ENCODE measurements around the gene TTC27.

The TTC27 gene

DNA sequence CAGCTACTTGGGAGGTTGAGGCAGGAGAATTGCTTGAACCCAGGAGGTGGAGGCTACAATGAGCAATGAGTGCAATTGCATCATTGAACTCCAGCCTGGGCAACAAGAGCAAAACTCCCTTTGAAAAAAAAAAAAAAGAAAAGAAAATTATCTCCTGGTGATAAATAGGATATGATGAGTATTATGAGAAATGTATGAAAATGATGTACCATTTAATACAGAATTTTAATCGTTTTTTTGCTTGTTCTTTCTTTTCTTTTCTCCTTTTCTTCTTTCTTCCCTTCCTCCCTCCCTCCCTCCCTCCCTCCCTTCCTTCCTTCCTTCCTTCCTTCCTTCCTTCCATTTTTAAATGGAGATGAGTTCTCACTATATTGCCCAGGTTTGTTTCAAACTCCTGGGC, 40.4 kb downstream of the TTC27 start:
- no peak overlapping the region for H3K27ac ChIP-seq
- TF ChIP-seq, protein P1, sequence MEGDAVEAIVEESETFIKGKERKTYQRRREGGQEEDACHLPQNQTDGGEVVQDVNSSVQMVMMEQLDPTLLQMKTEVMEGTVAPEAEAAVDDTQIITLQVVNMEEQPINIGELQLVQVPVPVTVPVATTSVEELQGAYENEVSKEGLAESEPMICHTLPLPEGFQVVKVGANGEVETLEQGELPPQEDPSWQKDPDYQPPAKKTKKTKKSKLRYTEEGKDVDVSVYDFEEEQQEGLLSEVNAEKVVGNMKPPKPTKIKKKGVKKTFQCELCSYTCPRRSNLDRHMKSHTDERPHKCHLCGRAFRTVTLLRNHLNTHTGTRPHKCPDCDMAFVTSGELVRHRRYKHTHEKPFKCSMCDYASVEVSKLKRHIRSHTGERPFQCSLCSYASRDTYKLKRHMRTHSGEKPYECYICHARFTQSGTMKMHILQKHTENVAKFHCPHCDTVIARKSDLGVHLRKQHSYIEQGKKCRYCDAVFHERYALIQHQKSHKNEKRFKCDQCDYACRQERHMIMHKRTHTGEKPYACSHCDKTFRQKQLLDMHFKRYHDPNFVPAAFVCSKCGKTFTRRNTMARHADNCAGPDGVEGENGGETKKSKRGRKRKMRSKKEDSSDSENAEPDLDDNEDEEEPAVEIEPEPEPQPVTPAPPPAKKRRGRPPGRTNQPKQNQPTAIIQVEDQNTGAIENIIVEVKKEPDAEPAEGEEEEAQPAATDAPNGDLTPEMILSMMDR (IDR thresholded peaks at IDR 0.05), result no peak
- TF ChIP-seq ZFX (IDR thresholded peaks at IDR 0.05; ENCODE audit: borderline replicate concordance), result no peak

DNA sequence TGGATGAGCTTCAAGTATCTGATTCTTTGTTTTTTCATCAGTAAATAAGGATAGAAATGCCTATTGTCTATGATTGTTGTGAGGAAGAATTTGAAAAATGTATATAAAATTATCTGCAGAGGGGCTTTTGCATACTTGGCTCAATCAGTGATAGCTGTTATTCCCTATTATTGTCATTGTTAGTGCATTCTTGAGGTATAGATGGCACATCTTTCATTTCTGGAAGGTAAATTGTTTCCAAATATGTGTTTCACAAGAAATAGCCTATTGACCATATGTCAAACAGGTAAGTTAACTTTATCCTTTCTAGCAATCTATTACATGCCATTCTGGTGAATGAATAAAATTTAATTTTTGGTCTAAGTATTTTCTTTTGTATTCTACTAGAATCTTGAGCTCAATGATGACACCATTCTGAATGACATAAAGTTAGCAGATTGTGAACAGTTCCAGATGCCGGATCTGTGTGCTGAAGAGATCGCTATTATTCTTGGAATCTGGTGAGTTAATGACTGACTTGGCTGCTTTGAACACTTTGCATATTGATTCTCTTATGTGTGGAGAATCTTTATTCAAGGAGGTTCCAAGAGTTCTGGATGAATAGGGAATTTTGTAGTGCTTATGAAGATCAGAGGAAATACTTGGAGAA, 44.2 kb downstream of the TTC27 start:
- no peak overlapping the region for H3K27ac ChIP-seq
- TF ChIP-seq, protein P1 (IDR thresholded peaks at IDR 0.05), result no peak
- no peak for TF ChIP-seq ZFX (IDR thresholded peaks at IDR 0.05; ENCODE audit: borderline replicate concordance)

DNA sequence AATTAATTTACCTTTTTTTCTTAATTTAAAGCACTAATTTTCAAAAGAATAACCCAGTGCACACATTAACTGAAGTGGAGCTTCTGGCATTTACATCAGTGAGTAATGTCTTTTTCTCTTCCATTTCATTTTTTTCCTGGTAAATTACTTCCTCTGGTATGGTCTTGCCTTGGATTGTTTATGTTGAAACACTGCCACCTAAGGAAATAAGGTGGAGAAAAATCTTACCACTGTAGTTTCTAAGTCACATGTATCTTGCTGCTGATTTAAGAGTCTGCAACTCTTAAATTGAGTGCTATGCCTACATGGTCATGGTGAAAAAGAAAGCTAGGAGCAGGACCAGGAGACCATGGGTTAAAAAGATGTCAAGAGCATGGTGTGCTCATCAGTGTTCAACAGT, 51.0 kb downstream of the TTC27 start:
- TF ChIP-seq ZFX (IDR thresholded peaks at IDR 0.05; ENCODE audit: borderline replicate concordance), result no peak
- TF ChIP-seq, protein P1 (IDR thresholded peaks at IDR 0.05), result no peak
- H3K27ac ChIP-seq, result no peak overlapping the region

DNA sequence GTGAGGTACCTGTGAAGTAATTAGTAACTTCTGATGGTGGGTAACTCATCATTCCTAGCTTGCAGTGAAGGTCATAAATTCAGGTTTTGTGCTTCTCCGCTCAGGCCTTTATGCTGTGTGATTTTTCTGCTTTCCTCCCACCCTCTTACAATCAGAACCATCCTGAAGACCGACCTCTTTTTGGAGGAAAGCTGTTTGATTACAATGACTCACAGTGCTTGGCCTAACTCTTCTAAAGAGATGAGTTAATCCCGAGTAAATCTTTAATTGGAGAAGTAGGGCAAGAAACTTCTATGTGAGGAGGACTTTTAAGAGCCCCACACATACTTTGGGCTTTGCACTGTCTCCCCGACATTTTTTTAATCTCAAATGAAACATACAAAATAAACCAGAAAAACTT, 53.1 kb downstream of the TTC27 start:
- TF ChIP-seq ZFX (IDR thresholded peaks at IDR 0.05; ENCODE audit: borderline replicate concordance), result no peak
- TF ChIP-seq, protein P1 (IDR thresholded peaks at IDR 0.05), result no peak
- H3K27ac ChIP-seq, result no peak overlapping the region

DNA sequence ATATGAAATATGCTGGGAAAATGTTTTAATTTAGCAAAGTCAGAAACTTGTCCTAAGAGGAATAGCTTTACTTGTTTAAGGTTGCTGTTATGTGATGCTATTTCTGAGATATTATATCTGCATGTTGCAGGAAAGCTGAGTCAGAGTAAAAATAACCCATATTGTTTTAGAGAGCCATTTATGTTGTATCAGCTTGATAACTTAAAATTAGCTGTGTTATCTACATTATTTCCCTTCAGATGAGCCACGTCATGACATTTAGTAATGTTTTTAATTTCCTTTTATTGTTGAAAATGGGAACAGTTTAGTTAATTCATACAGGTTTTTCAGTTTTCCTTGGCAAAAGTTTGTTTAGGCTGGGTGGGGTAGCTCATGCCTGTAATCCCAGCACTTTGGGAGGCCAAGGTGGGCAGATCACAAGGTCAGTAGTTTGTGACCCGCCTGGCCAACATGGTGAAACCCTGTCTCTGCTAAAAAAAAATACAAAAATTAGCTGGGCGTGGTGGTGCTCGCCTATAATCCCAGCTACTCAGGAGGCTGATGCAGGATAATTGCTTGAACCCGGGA, 55.8 kb downstream of the TTC27 start:
- no peak for TF ChIP-seq ZFX (IDR thresholded peaks at IDR 0.05; ENCODE audit: borderline replicate concordance)
- TF ChIP-seq, protein P1 (IDR thresholded peaks at IDR 0.05), result no peak

DNA sequence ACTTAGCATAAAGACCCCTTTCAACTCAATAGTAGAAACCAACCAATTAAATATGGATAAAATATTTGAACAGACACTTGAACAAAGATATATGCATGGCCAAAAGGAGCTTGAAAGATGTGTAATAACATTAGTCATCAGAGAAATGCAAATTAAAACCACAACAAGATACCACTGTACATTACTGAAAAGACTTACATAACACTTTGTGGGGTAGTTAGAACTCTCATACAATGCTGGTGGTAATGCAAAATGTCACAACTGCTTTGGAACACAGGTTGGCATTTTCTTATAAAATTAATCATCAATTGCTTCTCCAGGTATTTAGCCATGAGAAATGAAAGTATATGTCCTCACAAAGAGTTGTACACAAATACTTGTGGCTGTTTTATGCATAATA, 60.7 kb downstream of the TTC27 start:
- TF ChIP-seq, protein P1 (IDR thresholded peaks at IDR 0.05), result no peak
- no peak for TF ChIP-seq ZFX (IDR thresholded peaks at IDR 0.05; ENCODE audit: borderline replicate concordance)
- no peak overlapping the region for H3K27ac ChIP-seq

More for the DNA sequence above, 55.8 kb downstream of the TTC27 start:
- no peak overlapping the region for H3K27ac ChIP-seq

DNA sequence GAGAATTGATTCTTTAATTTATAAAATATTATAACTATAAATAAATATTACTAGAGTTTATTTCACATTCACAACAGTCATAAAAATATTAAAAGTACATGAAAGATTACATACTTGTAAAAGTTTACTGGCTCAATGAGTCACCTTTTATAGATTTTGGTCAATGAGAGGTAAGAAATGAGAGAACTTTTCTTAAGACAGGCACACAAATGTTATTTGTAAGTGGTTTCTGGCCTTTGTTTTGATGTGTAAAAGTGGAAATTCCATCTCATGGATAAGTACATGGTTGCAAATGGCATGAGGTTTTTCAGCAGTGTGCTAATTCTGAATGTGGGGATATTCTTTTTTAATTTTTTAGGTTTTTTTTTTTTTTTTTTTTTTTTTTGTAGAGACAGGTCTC, 63.8 kb downstream of the TTC27 start:
- H3K27ac ChIP-seq, result no peak overlapping the region
- TF ChIP-seq, protein P1 (IDR thresholded peaks at IDR 0.05), result no peak
- no peak for TF ChIP-seq ZFX (IDR thresholded peaks at IDR 0.05; ENCODE audit: borderline replicate concordance)

All from 22Rv1 (cell line).